GM12878 (cell line): ENCODE results near the gene ADGRF1. TPM values are rescaled to one million over a fixed set of nuclear protein-coding genes. Genes with fewer than 3 reads are reported as not detected.

ENCODE experiments used
- ATAC-seq: fragments of 200-7000 bp; cut with Tn5 transposase; 3 replicates; pipeline ENCODE4 v1.9.1; 2020; ENCODE audit warnings: mild to moderate bottlenecking, moderate library complexity
- BruUV-seq: library from RNA; stranded (reverse); fragments of 400-500 nt; replicated peaks from 2 replicates; lab custom pipeline; 2021; lab: Mats Ljungman, UMichigan
- CTCF ChIA-PET: fragments of 300-600 bp; sonication (Branson Sonifier 250); formaldehyde crosslinking; extraction: SDS; loops from one replicate; lab custom pipeline; 2021; ENCODE audit warnings: inconsistent platforms; lab: Yijun Ruan, JAX
- POLR2A ChIA-PET: fragments of 350-600 bp; formaldehyde crosslinking; extraction: SDS; loops from one replicate; lab custom pipeline; 2021; ENCODE audit warnings: inconsistent platforms; lab: Charles Lee
- RAD21 ChIA-PET: fragments of 300-600 bp; sonication (Branson Sonifier 250); formaldehyde crosslinking; loops from one replicate; lab custom pipeline; 2023; ENCODE audit warnings: antibody characterized with exemption; ENCODE audit not compliant: unreplicated experiment; lab: Charles Lee
- SMC1A ChIA-PET: fragments of 300-600 bp; sonication (Branson Sonifier 250); formaldehyde crosslinking; loops from one replicate; lab custom pipeline; 2023; ENCODE audit not compliant: unreplicated experiment, uncharacterized antibody; lab: Charles Lee
- DNase-seq: peaks from one replicate; pipeline ENCODE4 v3.0.0-alpha.2; 2011; ENCODE audit warnings: low read depth, low spot score
- FAIRE-seq: peaks from 3 replicates; lab custom pipeline; 2011; peaks lifted over from hg19 to GRCh38; lab: Jason Lieb, UNC
- H2AFZ ChIP-seq: 2 replicates; pipeline ENCODE4 v1.6.0; 2011; ENCODE audit warnings: low read depth, low read length, control low read depth; ENCODE audit not compliant: control insufficient read depth
- H3K27ac ChIP-seq: 2 replicates; pipeline ENCODE4 v1.5.1; 2011; ENCODE audit warnings: control low read depth; ENCODE audit not compliant: control insufficient read depth, insufficient read depth
- H3K27me3 ChIP-seq, 2 experiments: replicated peaks in 1 of 2; 2 replicates each; pipeline versions ENCODE4 v1.6.0 to v1.6.1; 2011; ENCODE audit warnings: low read length in 1 of 2; ENCODE audit not compliant: control insufficient read depth in 2 of 2, insufficient read depth in 2 of 2
- H3K36me3 ChIP-seq, 2 experiments: 2 replicates each; pipeline ENCODE4 v1.5.1; 2011; ENCODE audit warnings: low read length in 1 of 2; ENCODE audit not compliant: control insufficient read depth in 2 of 2, insufficient read depth in 2 of 2
- H3K4me1 ChIP-seq: 2 replicates; pipeline ENCODE4 v1.6.1; 2011; ENCODE audit warnings: mild to moderate bottlenecking, low read length, moderate library complexity, mixed read lengths; ENCODE audit not compliant: control insufficient read depth, insufficient read depth
- H3K4me2 ChIP-seq: 2 replicates; pipeline ENCODE4 v1.6.0; 2011; ENCODE audit warnings: control low read depth; ENCODE audit not compliant: control insufficient read depth, insufficient read depth
- H3K4me3 ChIP-seq: fragments of 200-600 bp; sonication (generic); 2 replicates; pipeline ENCODE4 v1.5.1; 2016
- H3K79me2 ChIP-seq: 2 replicates; pipeline ENCODE4 v1.6.0; 2011; ENCODE audit warnings: low read length; ENCODE audit not compliant: control insufficient read depth, insufficient read depth
- H3K9ac ChIP-seq: 2 replicates; pipeline ENCODE4 v1.8.0; 2011; ENCODE audit warnings: low read length, control low read depth, mixed read lengths; ENCODE audit not compliant: control insufficient read depth, insufficient read depth
- H3K9me3 ChIP-seq: replicated peaks from 3 replicates; pipeline ENCODE4 v1.5.1; 2011; ENCODE audit warnings: mild to moderate bottlenecking, low read length; ENCODE audit not compliant: control insufficient read depth, insufficient read depth
- H4K20me1 ChIP-seq: 2 replicates; pipeline ENCODE4 v1.6.0; 2011; ENCODE audit not compliant: control insufficient read depth, insufficient read depth
- ATF7 ChIP-seq: fragments of 450-650 bp; IDR thresholded peaks from 2 replicates; pipeline ENCODE4 v1.6.1; 2016; ENCODE audit warnings: low read depth, mild to moderate bottlenecking
- CEBPZ ChIP-seq: fragments of 150-350 bp; IDR thresholded peaks from 2 replicates; pipeline ENCODE4 v1.6.1; 2016; ENCODE audit warnings: low read depth, low read length
- FOS ChIP-seq: IDR thresholded peaks from 3 replicates; pipeline ENCODE4 v1.6.1; 2011; ENCODE audit warnings: borderline replicate concordance; ENCODE audit not compliant: insufficient read length; ENCODE audit errors: extremely low read depth
- IRF5 ChIP-seq: fragments of 450-650 bp; IDR thresholded peaks from 2 replicates; pipeline ENCODE4 v1.6.1; 2017; ENCODE audit warnings: borderline replicate concordance
- JUND ChIP-seq: IDR thresholded peaks from 2 replicates; pipeline ENCODE4 v1.6.1; 2012; ENCODE audit warnings: low read depth, mild to moderate bottlenecking, low read length, improper control_type of control experiment, moderate library complexity
- POU2F2 ChIP-seq: IDR thresholded peaks from 3 replicates; pipeline ENCODE4 v1.6.1; 2011; ENCODE audit warnings: low read depth, mild to moderate bottlenecking, low read length, borderline replicate concordance
- PRDM15 ChIP-seq: fragments of 450-650 bp; formaldehyde crosslinking; IDR thresholded peaks from 2 replicates; pipeline ENCODE4 v1.4.0; 2020; ENCODE audit warnings: mild to moderate bottlenecking, moderate library complexity
- RELA ChIP-seq: fragments of 450-650 bp; IDR thresholded peaks from 2 replicates; pipeline ENCODE4 v1.8.0; 2014; ENCODE audit warnings: borderline replicate concordance; ENCODE audit not compliant: partially characterized antibody
- SUPT20H ChIP-seq: IDR thresholded peaks from 2 replicates; pipeline ENCODE4 v1.6.1; 2011; ENCODE audit warnings: low read depth, mild to moderate bottlenecking, low read length, moderate library complexity, borderline replicate concordance; ENCODE audit not compliant: control insufficient read depth
- ZBTB4 ChIP-seq: fragments of 450-650 bp; formaldehyde crosslinking; IDR thresholded peaks from 2 replicates; pipeline ENCODE4 v1.4.0; 2022; ENCODE audit warnings: mild to moderate bottlenecking, moderate library complexity
- ZNF207 ChIP-seq: fragments of 450-650 bp; IDR thresholded peaks from 2 replicates; pipeline ENCODE4 v1.6.1; 2014; ENCODE audit warnings: antibody characterized with exemption, mild to moderate bottlenecking, borderline replicate concordance
- whole genome bisulfite sequencing: methylation state at CpG from one replicate; pipeline ENCODE4 v1.1.6; 2016; ENCODE audit warnings: low lambda C conversion rate; ENCODE audit not compliant: insufficient replicate concordance, insufficient coverage; ENCODE audit errors: missing lambda C conversion rate; 5-methylcytosine and 5-hydroxymethylcytosine counted together
- in situ Hi-C: fragments of 300-500 bp; cut with MboI; formaldehyde crosslinking; loops from 9 replicates; pipeline ENCODE4 v1.14.3; 2018; ENCODE audit warnings: mixed read lengths
- intact Hi-C: fragments of 100-400 bp; cut with micrococcal nuclease; formaldehyde crosslinking; loops from one replicate; pipeline ENCODE4 v1.14.2; 2022; ENCODE audit not compliant: unreplicated experiment
- polyA plus RNA-seq, 11 experiments: library from polyadenylated mRNA; depleted of rRNA in 4 of 11; unstranded in 6 of 11; stranded (reverse) in 5 of 11; fragments of >200 nt; fragmentation: Nextera tagmentation in 4 of 11; fragmentation: Illumina TruSeq in 1 of 11; extraction: Ambion mirVana in 4 of 11; extraction: Trizol in 1 of 11; gene quantifications; 1 replicate in 1 of 11; 2 replicates in 10 of 11; pipeline versions ENCODE4 v1.2.1 to v1.2.3, GENCODE V29; 2011 to 2016; ENCODE audit warnings: inconsistent platforms in 2 of 11, missing spikeins in 2 of 11, low read depth in 1 of 11
- total RNA-seq, 4 experiments: library from RNA; depleted of rRNA in 3 of 4; stranded (reverse); fragments of >200 nt in 3 of 4; fragmentation: Illumina TruSeq in 1 of 4; extraction: Trizol in 1 of 4; gene quantifications; 2 replicates each; pipeline versions ENCODE4 v1.2.1 to v1.2.3, GENCODE V29; 2013 to 2021

The ADGRF1 gene
- total and polyA plus RNA-seq, 10 of the 15 experiments (the other 5 are each of a cell fraction or from before 2014, with no cell fraction given) = 0.05 TPM; not detected in 9

- no TSS peak for BruUV-seq
- TF ChIP-seq ZBTB4 (CRISPR knock-in tag) (no peak), POU2F2 (no peak), JUND (no peak), RELA (no peak), ZNF207 (no peak), IRF5 (no peak), FOS (no peak), PRDM15 (CRISPR knock-in tag) (no peak), SUPT20H (no peak), CEBPZ (no peak), ATF7 (no peak)
Measured at GRCh38 chr6:46963626-46964025, 78.5 kb downstream of the ADGRF1 start.

More at GRCh38 chr6:46963626-46964025, 78.5 kb downstream of the ADGRF1 start:
- H3K79me2 ChIP-seq = no peaks in the 10 kb centered on the region
- no peaks in the 10 kb centered on the region for H3K9me3 ChIP-seq
- ChIA-PET SMC1A (interaction anchor here (0.6 kb wide), 1 partner anchor 1192 kb away, joined by 3 read pairs; no protein-coding TSS in a partner anchor), CTCF (no interaction called here), POLR2A (no interaction called here), RAD21 (no interaction called here)
- H3K27ac ChIP-seq = no peak overlapping the region
- no peak overlapping the region for H2AFZ ChIP-seq
- no peaks in the 10 kb centered on the region for H3K27me3 ChIP-seq
- no peaks in the 10 kb centered on the region for H4K20me1 ChIP-seq
- ATAC-seq = no peak
- FAIRE-seq = no peak
- no peaks in the 10 kb centered on the region for H3K4me1 ChIP-seq
- intact Hi-C loops (no loop called here), in situ Hi-C loops (no loop called here)
- H3K4me2 ChIP-seq = no peak overlapping the region
- 36% methylated on average over 5 of the region's 5 CpGs for WGBS
- no peak for DNase-seq
- H3K36me3 ChIP-seq = no peaks in the 10 kb centered on the region
- H3K9ac ChIP-seq = no peak overlapping the region
- H3K4me3 ChIP-seq = no peak overlapping the region
